HepG2 (cell line): ENCODE data around the gene PPP1R13B. TPM values are rescaled to one million over a fixed set of nuclear protein-coding genes. Genes with fewer than 3 reads are reported as not detected.

ENCODE experiments used
- DMAP1 ChIP-seq: IDR thresholded peaks from 2 replicates; pipeline ENCODE4 v1.6.1; 2016
- ETV5 ChIP-seq: IDR thresholded peaks from 2 replicates; pipeline ENCODE4 v1.6.1; 2018; ENCODE audit warnings: missing biosample characterization, missing genetic modification reagents, inconsistent platforms, borderline replicate concordance
- GLI4 ChIP-seq: sonication (generic); formaldehyde crosslinking; IDR thresholded peaks from 2 replicates; pipeline ENCODE4 v1.5.1; 2020; ENCODE audit warnings: missing genetic modification reagents, mild to moderate bottlenecking, moderate library complexity, borderline replicate concordance
- GTF2F1 ChIP-seq: fragments of 150-350 bp; IDR thresholded peaks from 2 replicates; pipeline ENCODE4 v1.6.1; 2014; ENCODE audit warnings: low read length
- LCORL ChIP-seq, 2 experiments: fragments of 450-650 bp in 1 of 2; sonication (generic) in 1 of 2; formaldehyde crosslinking in 1 of 2; IDR thresholded peaks; 2 replicates each; pipeline versions ENCODE4 v1.5.0 to v1.6.1; 2017 to 2020; ENCODE audit warnings: antibody characterized with exemption in 1 of 2, missing genetic modification reagents in 1 of 2
- RARG ChIP-seq: sonication (generic); formaldehyde crosslinking; IDR thresholded peaks from 2 replicates; pipeline ENCODE4 v1.4.0; 2020; ENCODE audit warnings: low read depth, mild to moderate bottlenecking, missing genetic modification reagents
- RXRA ChIP-seq: sonication (generic); formaldehyde crosslinking; IDR thresholded peaks from 2 replicates; pipeline ENCODE4 v1.5.1; 2020; ENCODE audit warnings: missing genetic modification reagents
- TRIM22 ChIP-seq: fragments of 450-650 bp; IDR thresholded peaks from 2 replicates; pipeline ENCODE4 v1.6.1; 2017
- ZBTB33 ChIP-seq: sonication (generic); formaldehyde crosslinking; IDR thresholded peaks from 2 replicates; pipeline ENCODE4 v1.4.0; 2020; ENCODE audit warnings: missing genetic modification reagents
- ZBTB37 ChIP-seq: sonication (generic); formaldehyde crosslinking; IDR thresholded peaks from 2 replicates; pipeline ENCODE4 v1.4.0; 2020; ENCODE audit warnings: mild to moderate bottlenecking, missing genetic modification reagents
- ZHX2 ChIP-seq, 2 experiments: sonication (generic) in 1 of 2; formaldehyde crosslinking in 1 of 2; IDR thresholded peaks; 2 replicates each; pipeline versions ENCODE4 v1.6.1 to v1.9.0; 2014 to 2022; ENCODE audit warnings: antibody characterized with exemption in 1 of 2, borderline replicate concordance in 1 of 2, inconsistent platforms in 1 of 2, low read depth in 1 of 2, missing genetic modification reagents in 1 of 2
- ZNF3 ChIP-seq: IDR thresholded peaks from 2 replicates; pipeline ENCODE4 v1.7.0; 2017; ENCODE audit warnings: inconsistent platforms
- ZNF331 ChIP-seq: sonication (generic); formaldehyde crosslinking; IDR thresholded peaks from 2 replicates; pipeline ENCODE4 v1.4.0; 2020; ENCODE audit warnings: missing genetic modification reagents
- ZNF343 ChIP-seq: sonication (generic); formaldehyde crosslinking; IDR thresholded peaks from 2 replicates; pipeline ENCODE4 v1.4.0; 2020; ENCODE audit warnings: mild to moderate bottlenecking, missing genetic modification reagents
- ZNF510 ChIP-seq: sonication (generic); formaldehyde crosslinking; IDR thresholded peaks from 2 replicates; pipeline ENCODE4 v1.4.0; 2020; ENCODE audit warnings: low read depth, mild to moderate bottlenecking, missing genetic modification reagents
- ZNF549 ChIP-seq: sonication (generic); formaldehyde crosslinking; IDR thresholded peaks from 2 replicates; pipeline ENCODE4 v1.5.0; 2020; ENCODE audit warnings: missing genetic modification reagents
- ZNF619 ChIP-seq: sonication (generic); formaldehyde crosslinking; IDR thresholded peaks from 2 replicates; pipeline ENCODE4 v1.4.0; 2020; ENCODE audit warnings: mild to moderate bottlenecking, missing genetic modification reagents
- ZNF709 ChIP-seq: sonication (generic); formaldehyde crosslinking; IDR thresholded peaks from 2 replicates; pipeline ENCODE4 v1.5.0; 2020; ENCODE audit warnings: mild to moderate bottlenecking, missing genetic modification reagents
- ZNF839 ChIP-seq: sonication (generic); formaldehyde crosslinking; IDR thresholded peaks from 2 replicates; pipeline ENCODE4 v1.4.0; 2020; ENCODE audit warnings: missing genetic modification reagents, mild to moderate bottlenecking, borderline replicate concordance
- polyA plus RNA-seq, 8 experiments: library from polyadenylated mRNA; depleted of rRNA in 3 of 8; stranded (reverse) in 7 of 8; unstranded in 1 of 8; fragments of >200 nt; fragmentation: Illumina TruSeq in 4 of 8; extraction: Trizol in 4 of 8; gene quantifications; 2 replicates each; pipeline versions ENCODE4 v1.2.1 to v1.2.3, GENCODE V29; 2011 to 2016; ENCODE audit warnings: low read depth in 4 of 8, missing spikeins in 1 of 8, mixed read lengths in 1 of 8; ENCODE audit not compliant: insufficient read depth in 1 of 8
- total RNA-seq, 5 experiments: library from RNA; depleted of rRNA; stranded (reverse); fragments of >200 nt; fragmentation: Illumina TruSeq; extraction: Trizol; gene quantifications; 2 replicates each; pipeline ENCODE4 v1.2.3, GENCODE V29; 2016; ENCODE audit warnings: low read depth in 1 of 5

Gene PPP1R13B
- total and polyA plus RNA-seq, 2 of the 13 experiments (the other 11 are each of a cell fraction or from before 2014, with no cell fraction given) = 4.6 to 9.4 TPM

- no peak for TF ChIP-seq ZHX2 (IDR thresholded peaks at IDR 0.05; ENCODE audit: low read depth)
- TF ChIP-seq ZHX2 (CRISPR knock-in tag; IDR thresholded peaks at IDR 0.05; ENCODE audit: borderline replicate concordance) = no peak
- TF ChIP-seq ZNF549 (CRISPR knock-in tag) = no peak
- no peak for TF ChIP-seq ZNF343 (CRISPR knock-in tag)
- no peak for TF ChIP-seq ZBTB33 (CRISPR knock-in tag)
- TF ChIP-seq ETV5 (CRISPR knock-in tag) = peak; percentile 74; the same call in 1 of the 2 replicates
- TF ChIP-seq DMAP1 (CRISPR knock-in tag) = peak; percentile 65; the same call in 1 of the 2 replicates
- TF ChIP-seq LCORL (IDR thresholded peaks at IDR 0.05) = no peak
- TF ChIP-seq LCORL (CRISPR knock-in tag; IDR thresholded peaks at IDR 0.05) = peak; percentile 48
- TF ChIP-seq ZNF709 = 0 out of 2 replicates have a peak, but pooled peaks have one; percentile 80
- TF ChIP-seq RXRA (CRISPR knock-in tag) = no peak
- TF ChIP-seq ZNF510 (CRISPR knock-in tag) = no peak
- no peak; the same call in 1 of the 2 replicates for TF ChIP-seq ZBTB37 (CRISPR knock-in tag)
- TF ChIP-seq ZNF619 (CRISPR knock-in tag) = no peak
- no peak for TF ChIP-seq ZNF331
- TF ChIP-seq RARG (CRISPR knock-in tag) = no peak
- TF ChIP-seq ZNF839 (CRISPR knock-in tag) = no peak
- TF ChIP-seq GLI4 (CRISPR knock-in tag) = no peak
- TF ChIP-seq ZNF3 (CRISPR knock-in tag) = no peak
- no peak for TF ChIP-seq TRIM22
- no peak for TF ChIP-seq GTF2F1
Observed at GRCh38 chr14:103854822-103855733, 7.7 kb upstream of the PPP1R13B start (continued).
